ENCODE results near the gene ATP1A2.

- no peak for TF ChIP-seq CTCF (IDR thresholded peaks at IDR 0.05)
- no peak for TF ChIP-seq EZH2 (IDR thresholded peaks at IDR 0.05; ENCODE audit: borderline replicate concordance, insufficient read depth, low read depth, low read length, poor library complexity, severe bottlenecking)
Measured at GRCh38 chr1:160121388-160121787, 5.8 kb downstream of the ATP1A2 start.
